IPS-NIHi11 (cell line): ENCODE measurements around the gene QSOX1.

Experiments
- DNase-seq: peaks from one replicate; pipeline ENCODE4 v3.0.0; 2012; ENCODE audit warnings: mixed read lengths, low spot score

The QSOX1 gene

DNA sequence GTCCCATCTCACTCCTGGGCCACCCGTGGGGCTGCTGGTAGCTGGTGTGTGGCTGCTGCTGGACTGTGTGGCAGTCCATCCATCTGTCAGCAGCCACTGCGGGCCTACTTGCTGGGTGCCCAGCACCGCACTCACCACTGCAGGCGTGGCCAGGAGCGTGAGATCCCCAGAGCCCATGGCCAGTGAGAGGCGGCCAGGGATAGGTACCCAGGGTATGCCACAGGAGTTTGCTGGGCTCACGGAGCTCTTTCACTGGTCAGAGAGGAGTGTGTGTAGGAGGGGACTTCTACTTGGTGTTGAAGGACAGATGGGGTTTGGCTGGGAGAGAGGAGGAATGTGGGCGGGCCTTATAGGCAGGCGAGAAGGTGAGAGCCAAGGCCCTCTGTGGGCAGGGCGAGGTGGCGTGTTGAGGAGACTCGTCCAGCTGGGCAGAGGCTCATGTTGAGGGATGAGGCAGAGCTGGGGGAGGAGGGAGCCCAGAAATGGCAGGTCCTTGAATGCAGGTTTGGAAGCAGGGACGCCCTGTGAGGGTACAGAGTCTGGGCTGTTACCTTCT, 15.0 kb downstream of the QSOX1 start:
- peak; percentile 46 for DNase-seq

DNA sequence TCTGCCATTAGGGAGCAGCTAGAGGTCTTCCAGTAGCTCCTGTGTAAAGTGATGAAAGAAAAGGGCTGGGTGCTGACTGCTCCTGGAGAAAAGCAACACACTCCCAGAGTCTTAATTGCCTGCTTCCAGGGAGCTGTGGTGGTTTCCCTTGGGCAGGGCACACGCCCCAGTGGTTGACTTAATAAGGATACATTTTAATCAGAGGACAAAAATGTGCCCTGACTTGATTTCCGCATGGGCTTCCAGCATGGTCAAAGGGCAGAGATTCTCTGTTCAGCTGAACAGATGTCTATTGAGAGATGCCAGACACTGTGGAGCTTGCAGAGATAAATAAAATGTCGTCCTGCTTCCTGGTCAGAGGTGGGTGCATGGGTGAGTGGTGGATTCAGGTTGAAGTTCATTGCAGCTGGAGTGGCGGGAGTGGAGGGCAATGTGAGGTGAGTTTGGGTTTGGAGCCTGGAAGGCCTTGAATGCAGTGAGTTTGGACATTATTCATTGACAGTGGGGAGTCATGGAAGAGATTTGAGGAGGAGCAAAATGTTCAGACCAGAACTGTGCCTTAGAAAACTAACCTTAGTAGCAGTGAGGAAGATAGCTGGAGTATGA, 16.0 kb downstream of the QSOX1 start:
- DNase-seq, result no peak

DNA sequence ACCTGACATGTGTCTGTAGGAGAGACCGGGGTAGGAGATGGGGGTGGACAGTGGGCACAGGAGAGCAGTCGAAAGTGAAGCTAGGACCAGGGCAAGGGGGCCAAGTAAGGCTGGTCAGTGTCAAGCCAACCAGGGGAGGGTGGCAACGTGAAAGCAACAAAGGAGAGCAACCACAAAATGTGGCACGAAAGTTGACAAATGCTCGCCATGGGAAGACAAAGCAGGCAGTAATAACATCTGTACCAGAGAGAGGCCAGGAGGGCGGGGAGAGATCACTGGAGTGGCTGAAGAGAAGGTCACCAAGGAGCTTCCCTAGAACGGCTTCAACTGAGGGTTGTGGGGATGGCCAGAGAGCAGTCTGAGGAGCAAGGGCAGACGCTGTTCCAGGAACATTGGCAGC, 17.0 kb downstream of the QSOX1 start:
- no peak for DNase-seq

DNA sequence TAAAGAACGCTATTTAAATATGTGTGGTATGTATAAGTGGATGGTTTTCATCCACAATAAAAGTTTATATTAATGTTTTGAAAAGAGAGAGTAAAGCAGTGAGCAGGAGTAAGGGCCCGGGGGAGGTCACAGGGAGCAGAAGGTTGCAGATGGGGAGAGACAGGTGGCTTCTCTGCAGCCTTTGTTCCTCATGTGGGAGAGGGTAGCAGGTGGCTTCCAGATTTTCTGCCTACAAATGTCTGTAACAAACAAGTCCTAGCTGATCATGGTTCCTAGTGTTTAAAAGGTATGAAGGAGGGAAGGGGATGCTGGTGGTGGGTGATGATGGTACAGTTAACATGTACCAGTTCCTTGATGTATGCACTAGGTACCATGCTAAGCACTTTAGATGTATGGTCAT, 18.8 kb downstream of the QSOX1 start:
- DNase-seq, result no peak

DNA sequence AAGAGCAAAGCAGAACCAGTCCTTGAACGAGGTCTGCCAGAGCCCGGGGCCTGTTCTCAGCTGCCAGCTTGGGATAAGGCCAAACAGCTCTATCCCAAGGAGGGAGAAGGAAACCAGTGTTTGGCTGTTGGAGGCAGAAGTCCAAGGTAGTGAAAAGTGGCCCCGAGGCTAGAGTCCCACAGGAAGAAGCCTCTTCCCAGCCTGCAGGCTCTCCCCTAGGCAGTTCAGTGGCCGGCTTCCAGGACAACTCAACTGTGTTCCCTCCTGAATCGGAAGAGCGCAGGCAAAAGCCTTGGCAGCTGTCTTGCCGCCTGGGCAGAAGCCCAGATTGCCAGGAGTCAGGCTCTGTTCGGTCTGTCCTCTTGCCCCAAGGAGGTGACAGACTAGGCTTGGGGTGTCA, 19.3 kb downstream of the QSOX1 start:
- DNase-seq, result no peak

DNA sequence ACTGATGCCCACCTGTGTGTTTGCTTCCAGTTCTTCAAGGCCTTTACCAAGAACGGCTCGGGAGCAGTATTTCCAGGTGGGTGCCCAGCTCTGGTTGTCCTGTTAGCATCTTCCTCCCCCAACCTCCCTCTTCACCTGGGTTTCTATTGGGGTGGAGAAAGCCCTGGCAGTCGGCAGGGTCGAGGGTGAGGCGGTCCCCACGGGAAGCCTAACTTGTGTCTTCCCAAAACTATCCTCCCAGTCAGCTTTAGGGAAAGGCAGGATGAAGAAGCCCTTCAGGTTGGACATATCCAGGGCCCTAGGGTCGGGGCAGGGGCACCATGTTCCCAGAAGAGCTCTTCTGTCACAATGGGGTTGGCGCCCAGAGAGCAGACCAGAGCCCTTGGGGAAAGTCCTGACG, 20.6 kb downstream of the QSOX1 start:
- DNase-seq, result no peak

DNA sequence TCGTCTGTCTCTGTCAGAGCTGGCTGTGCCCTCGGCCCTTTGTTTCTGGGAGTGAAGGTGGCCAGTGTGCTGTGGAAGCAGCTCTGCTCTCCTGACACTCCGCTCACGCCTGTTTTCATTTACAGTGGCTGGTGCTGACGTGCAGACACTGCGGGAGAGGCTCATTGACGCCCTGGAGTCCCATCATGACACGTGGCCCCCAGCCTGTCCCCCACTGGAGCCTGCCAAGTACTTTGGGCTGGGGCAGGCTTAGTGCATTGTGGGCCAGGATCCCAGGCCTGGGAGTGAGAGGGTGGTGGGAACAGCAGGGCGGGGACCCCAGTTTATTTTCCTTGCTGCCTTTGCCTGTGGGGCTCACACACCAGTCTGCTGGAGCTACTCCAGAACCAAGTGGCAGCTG, 21.1 kb downstream of the QSOX1 start:
- no peak for DNase-seq

DNA sequence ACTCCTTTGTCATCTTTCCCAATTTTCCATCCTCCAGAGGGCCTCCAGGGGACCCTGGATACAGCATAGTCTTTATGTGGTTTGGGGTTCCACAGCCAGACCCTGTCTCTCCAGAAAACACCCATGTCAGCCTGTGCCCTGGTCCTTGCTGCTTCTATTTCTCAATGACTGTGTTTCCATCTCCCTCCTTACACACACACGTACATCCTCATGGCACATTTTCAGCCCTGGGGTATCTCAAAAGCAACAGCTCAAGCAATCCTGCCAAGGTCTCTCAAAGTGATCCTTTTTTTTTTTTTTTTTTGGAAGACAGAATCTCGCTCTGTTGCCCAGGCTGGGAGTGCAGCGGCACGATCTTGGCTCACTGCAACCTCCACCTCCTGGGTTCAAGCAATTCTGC, 22.3 kb downstream of the QSOX1 start:
- no peak for DNase-seq

DNA sequence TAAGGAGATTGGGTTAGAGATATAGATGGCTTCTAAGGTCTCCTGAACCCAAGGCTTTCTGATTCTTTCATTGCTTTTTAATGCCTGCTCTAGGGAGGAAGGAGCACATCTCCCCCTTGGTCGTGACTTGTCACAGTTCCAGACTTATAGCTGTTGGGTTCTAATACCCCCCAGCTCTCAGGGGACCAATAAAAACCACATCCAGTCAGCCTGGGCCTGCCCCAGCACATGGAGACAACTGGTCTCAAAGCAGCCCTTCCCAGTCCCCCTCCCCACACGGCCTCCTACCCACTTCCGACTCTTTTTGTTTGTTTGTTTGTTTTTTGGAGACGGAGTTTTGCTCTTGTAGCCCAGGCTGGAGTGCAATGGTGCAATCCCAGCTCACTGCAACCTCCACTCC, 23.3 kb downstream of the QSOX1 start:
- no peak for DNase-seq

DNA sequence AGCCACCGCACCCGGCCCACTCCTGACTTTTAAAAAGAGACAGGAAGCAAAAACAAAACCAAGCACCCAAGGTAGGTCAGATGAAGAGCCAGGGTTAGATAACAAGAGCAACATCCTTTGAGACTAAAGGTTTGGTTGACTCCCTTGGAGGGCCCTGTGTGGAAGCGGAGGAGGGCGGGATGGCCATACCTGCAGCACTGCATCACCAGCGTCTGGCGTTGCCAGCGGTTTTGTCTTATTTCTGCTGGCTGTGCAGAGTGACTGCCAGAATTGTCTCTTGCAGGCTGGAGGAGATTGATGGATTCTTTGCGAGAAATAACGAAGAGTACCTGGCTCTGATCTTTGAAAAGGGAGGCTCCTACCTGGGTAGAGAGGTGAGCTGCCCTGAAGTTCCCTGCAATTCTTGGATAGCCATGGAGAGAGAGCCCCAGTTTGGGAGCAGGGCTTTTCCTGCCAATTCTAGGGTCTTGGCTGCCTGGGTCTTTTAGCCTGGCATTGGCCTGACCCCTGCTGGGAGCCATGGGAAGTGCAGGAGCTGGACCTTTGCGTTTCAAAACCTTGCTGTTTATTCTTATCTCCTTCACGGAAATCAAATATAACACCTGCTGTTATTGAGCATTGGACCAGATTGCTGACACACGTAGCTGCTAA, 24.0 kb downstream of the QSOX1 start:
- DNase-seq, result peak; percentile 86

DNA sequence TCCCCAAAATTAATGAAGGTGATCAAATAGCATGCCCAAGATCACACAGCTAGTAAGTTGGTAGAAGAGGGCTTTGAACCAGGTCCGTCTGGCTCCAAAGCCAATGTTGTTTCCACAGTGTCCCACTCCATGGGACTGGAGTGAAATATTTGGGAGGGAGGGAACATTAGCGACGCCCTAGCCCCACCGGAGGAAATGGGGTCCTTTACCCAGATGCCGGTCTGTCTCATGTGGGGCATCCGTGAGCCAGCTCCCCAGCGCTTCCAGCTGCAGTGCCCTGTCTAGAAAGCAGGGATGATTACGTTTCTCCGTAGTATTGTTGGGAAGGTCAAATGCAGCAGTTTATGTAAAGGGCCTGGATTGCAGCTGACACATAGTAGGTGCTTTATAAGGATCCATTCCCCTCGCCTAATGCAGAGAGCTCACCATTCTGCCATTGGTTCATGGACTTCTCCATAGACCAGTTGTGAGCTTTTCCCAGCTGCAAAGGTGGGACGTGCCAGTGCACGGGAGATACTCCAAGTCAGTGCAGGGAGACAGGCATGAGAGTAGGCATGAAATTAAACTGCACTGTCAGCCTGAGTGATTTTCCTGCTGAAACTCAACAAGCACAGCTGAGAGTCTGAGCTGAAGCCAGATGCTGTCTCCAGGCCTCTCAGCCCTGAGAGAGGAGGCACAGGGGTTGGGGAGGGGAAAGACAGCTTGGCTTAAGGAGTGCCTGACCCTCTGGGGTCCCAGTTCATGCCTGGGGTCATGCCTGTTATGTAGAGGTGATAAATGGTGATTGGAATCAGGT, 24.7 kb downstream of the QSOX1 start:
- DNase-seq, result no peak

DNA sequence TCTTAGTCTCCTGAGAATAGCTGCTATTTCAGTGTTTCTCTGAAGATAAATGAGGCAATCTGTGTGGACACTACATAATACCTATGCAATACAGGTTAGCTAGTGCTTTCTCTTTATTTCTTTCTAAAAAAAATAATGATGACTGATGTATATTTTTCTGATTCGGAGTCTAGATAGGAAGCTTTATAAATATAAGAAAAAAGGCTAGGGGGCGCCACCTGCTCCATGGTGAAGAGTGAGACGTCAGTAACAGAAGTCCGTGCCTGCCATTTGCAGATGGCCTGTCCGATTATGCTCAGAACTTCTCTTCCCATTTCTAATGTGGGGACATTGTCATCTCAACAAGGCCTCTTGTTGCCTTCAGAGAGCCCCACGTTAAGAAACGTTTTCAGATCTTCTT, 26.4 kb downstream of the QSOX1 start:
- DNase-seq, result no peak

DNA sequence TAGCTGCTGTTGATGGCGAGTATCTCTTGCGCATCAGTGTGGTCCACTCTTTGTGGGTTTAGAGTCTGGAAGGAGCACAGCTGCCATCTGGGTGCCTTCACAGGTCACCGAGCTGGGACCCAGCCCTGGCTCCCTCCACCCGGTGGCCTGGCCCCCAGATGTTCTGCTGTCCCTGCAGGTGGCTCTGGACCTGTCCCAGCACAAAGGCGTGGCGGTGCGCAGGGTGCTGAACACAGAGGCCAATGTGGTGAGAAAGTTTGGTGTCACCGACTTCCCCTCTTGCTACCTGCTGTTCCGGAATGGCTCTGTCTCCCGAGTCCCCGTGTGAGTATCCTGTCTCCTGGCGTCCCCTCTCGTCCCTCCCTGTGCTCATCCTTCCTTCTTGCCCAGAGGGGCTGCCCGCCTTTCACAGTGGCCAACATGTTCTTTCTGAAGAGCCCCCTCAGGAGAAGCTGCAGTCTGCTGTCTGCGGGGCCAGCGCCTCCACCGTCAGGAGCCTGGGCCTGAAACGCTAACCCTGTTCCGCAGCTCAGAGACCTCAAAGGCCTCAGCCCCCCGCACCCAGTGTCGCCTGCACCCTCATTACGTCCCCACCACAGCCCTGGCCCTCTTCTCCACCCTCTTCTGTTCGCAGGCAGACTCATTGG, 27.4 kb downstream of the QSOX1 start:
- no peak for DNase-seq

DNA sequence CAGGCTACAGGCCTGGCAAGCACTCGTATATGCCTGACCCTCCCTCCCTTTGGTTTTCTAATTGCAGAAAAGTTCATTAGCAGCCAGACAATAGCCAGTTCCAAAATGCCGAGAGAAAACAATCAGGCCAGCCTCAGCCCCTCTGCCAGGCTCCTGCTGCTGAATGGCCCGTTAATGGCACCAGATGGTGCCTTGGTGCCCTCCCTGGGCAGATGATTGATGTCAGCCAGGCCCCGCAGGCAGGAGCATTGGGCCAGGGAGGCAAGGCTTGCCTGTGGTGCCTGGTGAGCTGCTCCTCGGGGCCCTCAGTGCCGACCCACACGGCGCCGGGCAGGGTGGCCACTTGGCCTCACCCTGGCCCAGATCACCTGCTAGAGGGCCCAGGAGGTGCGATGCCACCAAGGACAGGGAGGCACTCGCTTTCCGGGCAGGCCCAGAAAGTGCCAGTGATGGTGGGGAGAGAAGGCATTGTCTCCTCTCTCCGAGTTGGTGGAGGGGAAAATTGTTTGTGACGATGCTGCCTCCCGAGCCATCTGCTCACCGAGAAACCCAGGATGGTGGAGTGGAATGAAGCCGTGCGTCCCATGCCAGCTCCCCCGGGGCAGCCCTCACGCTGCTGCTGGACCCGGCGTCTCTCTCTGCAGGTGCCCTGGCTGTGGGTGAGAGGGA, 28.1 kb downstream of the QSOX1 start:
- DNase-seq, result no peak

DNA sequence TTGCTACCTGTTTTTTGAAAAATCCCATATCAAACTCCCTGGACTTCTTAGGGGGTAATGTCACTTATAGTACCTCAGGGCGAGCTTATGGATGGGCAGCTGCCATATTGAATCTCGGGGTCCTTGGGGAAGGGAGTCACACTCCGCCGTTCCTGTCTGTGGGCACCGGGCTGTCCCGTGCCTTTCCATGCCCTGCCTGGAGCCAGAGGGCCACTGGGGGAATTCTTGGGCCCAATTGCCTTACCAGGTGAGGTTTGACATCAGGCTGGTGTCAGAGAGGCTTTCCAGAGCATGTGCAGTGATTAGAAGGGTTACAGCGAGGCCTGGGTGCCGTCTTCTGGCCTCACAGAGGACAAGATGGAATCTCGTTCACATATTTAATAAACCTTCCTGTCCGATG, 28.8 kb downstream of the QSOX1 start:
- DNase-seq, result no peak

DNA sequence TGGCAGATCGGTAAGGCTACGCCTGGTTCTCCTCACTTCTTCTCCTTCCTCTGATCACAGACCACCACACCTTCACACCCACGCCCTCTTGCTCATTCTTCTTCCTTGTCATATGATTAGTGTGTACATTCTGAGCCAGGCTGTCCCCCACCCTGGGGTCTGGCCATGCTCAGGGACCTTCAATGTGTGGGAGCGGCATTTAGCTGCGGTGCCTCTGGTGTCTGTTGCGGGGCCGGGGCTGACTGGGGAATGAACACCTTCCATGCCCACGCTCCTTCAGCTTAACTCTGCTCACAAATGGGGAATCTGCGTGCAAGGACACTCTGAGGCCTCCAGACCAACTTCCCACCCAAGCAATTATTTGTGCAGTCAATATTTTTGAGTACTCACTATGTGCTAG, 29.4 kb downstream of the QSOX1 start:
- no peak for DNase-seq

DNA sequence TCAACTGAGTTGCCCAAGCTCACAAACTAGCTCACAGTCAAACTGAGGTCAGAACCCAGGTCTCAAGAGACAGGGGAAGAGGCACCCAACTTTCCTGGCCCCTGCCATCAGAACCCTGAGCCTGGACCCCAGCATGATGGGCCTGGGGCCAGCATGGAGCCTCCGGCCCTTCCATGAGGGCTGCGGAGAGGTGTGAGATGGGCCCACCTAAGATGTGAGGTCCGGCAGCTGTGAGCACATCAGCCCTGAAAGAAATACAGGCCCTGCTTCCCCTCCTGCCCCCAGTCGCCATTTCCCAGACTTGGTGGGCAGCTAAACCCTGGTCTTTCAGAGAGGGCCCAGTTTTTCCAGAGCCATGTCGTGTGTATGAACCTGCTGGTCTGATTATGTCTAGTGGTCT, 30.6 kb downstream of the QSOX1 start:
- DNase-seq, result no peak

DNA sequence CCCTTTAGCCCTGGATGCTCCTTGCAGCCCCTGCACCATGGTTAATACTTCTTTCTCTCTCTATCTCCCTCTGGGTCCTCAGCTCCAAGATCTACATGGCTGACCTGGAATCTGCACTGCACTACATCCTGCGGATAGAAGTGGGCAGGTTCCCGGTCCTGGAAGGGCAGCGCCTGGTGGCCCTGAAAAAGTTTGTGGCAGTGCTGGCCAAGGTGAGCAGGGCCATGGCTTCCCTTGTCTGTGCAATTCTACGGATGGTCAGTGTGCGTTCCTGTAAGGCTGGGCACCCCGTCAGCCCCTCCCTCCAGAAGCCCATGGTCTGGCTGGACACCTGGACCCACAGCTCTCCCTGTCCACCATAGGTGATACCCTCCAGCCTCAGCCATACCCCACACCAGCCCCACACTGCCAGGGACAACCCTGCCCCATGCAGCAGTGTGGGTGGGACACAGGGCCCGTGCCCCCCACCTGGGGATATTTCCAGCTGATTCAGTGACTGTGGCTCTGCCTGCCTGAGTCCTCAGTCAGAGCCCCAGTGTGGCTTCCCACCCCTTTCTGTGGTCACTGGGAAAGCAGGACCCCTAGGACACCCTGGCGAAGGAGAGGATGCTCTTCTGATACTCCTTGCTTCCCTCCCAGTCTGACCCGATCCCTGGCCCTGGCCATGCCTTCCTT, 31.4 kb downstream of the QSOX1 start:
- no peak for DNase-seq

DNA sequence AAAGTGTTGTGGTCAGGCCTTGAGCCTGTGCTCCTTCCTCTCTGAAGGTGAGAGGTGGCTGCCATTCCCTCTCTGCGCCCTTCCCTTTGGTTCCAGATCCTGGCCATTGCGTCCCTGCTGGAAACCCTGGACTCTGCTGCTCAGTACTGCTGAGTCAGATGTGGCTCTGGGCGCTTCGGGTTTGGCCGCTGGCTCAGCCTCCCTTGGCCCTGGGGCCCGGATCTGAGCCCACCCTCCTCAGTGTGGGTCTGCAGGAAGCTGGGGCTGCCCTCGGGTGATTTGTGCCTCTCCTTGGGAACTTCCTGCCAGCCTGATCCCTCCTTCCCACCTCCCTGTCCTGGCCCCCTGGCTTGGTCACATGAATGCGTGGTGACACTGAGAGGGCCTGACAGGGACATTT, 32.2 kb downstream of the QSOX1 start:
- DNase-seq, result no peak

DNA sequence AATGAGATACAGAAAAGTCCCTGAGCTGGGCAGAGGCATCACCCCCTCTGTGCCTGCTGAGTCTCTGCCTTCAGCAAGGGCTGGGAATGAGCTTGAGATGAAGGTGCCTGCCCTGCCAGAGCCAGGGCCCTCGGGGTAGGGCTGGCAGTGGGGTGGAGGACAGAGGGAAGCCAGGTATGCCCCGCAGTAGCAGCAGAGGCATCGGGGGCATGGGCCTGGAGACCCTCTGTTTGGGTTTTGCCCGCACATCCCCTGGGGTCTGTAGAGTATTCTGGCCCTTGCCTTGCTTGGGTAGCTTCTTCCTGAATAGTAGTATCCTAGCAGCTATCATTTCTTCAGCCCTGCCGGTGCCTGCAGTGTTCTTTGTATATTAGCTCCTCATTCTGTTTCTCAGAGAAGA, 33.0 kb downstream of the QSOX1 start:
- no peak for DNase-seq

DNA sequence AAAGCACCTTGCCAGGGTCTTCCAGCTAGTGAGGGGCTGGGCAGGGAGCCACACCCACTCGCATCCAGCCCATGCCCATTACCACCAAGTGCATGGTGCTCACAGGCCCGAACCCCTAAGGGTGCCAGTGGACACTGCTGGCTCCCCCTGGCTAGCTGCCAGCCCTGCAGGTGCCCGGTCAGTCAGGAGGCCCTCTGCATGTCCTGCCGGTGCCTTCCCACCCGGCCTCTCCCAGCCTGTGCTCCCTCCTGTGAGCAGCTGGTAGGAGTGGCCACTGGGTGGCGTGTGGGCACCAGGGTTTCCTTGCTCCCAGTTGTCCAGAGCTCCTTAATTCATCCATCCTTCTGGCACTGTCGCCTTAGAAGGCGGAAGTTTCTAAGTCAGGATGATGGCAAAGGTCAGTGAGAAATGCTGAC, 33.4 kb downstream of the QSOX1 start:
- peak; percentile 84 for DNase-seq
